Tibial artery (tissue), 4 donors: ENCODE measurements around the gene ZCCHC7.

Source experiments
- DNase-seq, 2 donors: peaks; one replicate each; pipeline ENCODE4 v3.0.0-alpha.2; 2019
- H3K27ac ChIP-seq, 2 donors: fragments of 200-600 bp; sonication (generic) in 1 of 2; 1 replicate in 1 of 2; 2 replicates in 1 of 2; pipeline ENCODE4 v1.5.1; 2018 to 2019; ENCODE audit warnings: mild to moderate bottlenecking in 1 of 2
- H3K27me3 ChIP-seq, 2 donors: fragments of 200-600 bp; sonication (generic) in 1 of 2; one replicate each; pipeline versions ENCODE4 v1.5.1 to v1.6.0; 2016 to 2019
- H3K36me3 ChIP-seq, 3 donors: fragments of 200-600 bp; sonication (generic) in 2 of 3; one replicate each; pipeline ENCODE4 v1.5.1; 2016 to 2019; ENCODE audit warnings: mild to moderate bottlenecking in 2 of 3
- H3K4me1 ChIP-seq, 4 donors: fragments of 200-600 bp; sonication (generic) in 2 of 4; 1 replicate in 3 of 4; 2 replicates in 1 of 4; pipeline ENCODE4 v1.5.1; 2016 to 2019
- H3K4me3 ChIP-seq, 2 donors: fragments of 200-600 bp; sonication (generic) in 1 of 2; 1 replicate in 1 of 2; 2 replicates in 1 of 2; pipeline ENCODE4 v1.5.1; 2018 to 2019; ENCODE audit warnings: mild to moderate bottlenecking in 2 of 2
- H3K9me3 ChIP-seq, 3 donors: fragments of 200-600 bp; sonication (generic) in 1 of 3; one replicate each; pipeline ENCODE4 v1.5.1; 2016 to 2019
- CTCF ChIP-seq, 2 experiments: fragments of 200-600 bp in 1 of 2; fragments of 450-650 bp in 1 of 2; IDR thresholded peaks; one replicate each; pipeline ENCODE4 v1.5.1; 2017 to 2019; ENCODE audit warnings: antibody characterized with exemption in 2 of 2, mild to moderate bottlenecking in 1 of 2, moderate library complexity in 1 of 2
- intact Hi-C: fragments of 100-400 bp; cut with DNase I; formaldehyde crosslinking; loops from one replicate; pipeline ENCODE4 v1.15.0; 2023; ENCODE audit warnings: low total_unique reads

ZCCHC7 gene

DNA sequence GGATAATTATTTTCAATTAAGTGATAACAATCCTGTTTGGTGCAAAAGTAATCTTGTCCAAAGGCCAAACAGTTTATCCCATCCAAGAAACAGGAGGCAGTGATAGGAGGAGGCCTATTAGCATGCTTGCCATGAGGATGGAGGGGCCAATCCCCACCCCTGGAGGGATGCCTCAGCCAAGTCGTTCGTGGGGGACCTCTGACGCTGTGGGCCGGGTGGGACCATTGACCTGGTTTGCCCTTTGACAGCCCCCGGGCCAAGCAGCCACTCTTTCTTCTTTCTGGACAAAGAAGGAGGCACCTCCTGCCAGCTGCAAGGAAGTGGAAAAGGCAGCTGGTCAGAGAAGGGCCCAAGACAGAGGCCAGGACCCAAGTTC, 262.6 kb downstream of the ZCCHC7 start:
- Histone ChIP-seq H3K4me3 (no peak overlapping the region), H3K27ac (no peak overlapping the region), H3K9me3 (no peaks in the 10 kb centered on the region), H3K4me1 (no peaks in the 10 kb centered on the region), H3K27me3 (no peaks in the 10 kb centered on the region), H3K36me3 (no peaks in the 10 kb centered on the region)
- DNase-seq, result no peak
- intact Hi-C loops, result no loop called here
- TF ChIP-seq CTCF (IDR thresholded peaks at IDR 0.05), result no peak

- Histone ChIP-seq H3K36me3 (no peaks in the 10 kb centered on the region), H3K4me3 (no peak overlapping the region), H3K9me3 (no peaks in the 10 kb centered on the region), H3K27ac (no peak overlapping the region), H3K27me3 (no peaks in the 10 kb centered on the region), H3K4me1 (no peaks in the 10 kb centered on the region)
- intact Hi-C loops, result no loop called here
- TF ChIP-seq CTCF (IDR thresholded peaks at IDR 0.05), result no peak
- DNase-seq, result no peak
Observed at GRCh38 chr9:37383393-37383792, 263.0 kb downstream of the ZCCHC7 start.

GRCh38 chr9:37383876-37384746, 263.7 kb downstream of the ZCCHC7 start:
- no peak for TF ChIP-seq CTCF (IDR thresholded peaks at IDR 0.05)
- intact Hi-C loops, result no loop called here
- no peaks in the 10 kb centered on the region for H3K9me3 ChIP-seq

GRCh38 chr9:37385286-37385685, 264.9 kb downstream of the ZCCHC7 start:
- Histone ChIP-seq H3K27ac (no peak overlapping the region), H3K27me3 (no peaks in the 10 kb centered on the region), H3K4me1 (no peaks in the 10 kb centered on the region), H3K4me3 (no peak overlapping the region), H3K9me3 (no peaks in the 10 kb centered on the region), H3K36me3 (no peaks in the 10 kb centered on the region)
- DNase-seq, result no peak
- intact Hi-C loops, result no loop called here
- no peak for TF ChIP-seq CTCF (IDR thresholded peaks at IDR 0.05)

More at GRCh38 chr9:37383876-37384746, 263.7 kb downstream of the ZCCHC7 start:
- no peak overlapping the region for H3K4me3 ChIP-seq
- H3K4me1 ChIP-seq, result no peaks in the 10 kb centered on the region
- DNase-seq, result no peak
- no peaks in the 10 kb centered on the region for H3K36me3 ChIP-seq
- H3K27me3 ChIP-seq, result no peaks in the 10 kb centered on the region
- H3K27ac ChIP-seq, result no peak overlapping the region

DNA sequence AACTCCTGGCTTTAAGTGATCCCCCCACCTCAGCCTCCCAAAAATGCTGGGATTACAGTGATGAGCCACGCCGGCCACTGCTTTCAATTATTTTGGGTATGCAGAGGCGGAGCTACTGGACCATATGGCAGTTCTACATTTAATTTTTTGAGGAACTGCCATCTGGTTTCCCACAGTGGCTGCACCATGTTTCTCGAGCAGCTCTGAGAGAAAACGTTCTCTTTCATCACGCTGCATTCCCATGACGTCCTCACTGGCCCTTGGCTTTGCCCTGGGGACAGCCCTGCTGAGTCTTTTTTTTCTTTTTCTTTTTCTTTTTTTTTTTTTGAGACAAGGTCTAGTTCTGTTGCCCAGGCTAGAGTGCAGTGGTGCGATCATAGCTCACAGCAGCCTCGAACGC, 266.6 kb downstream of the ZCCHC7 start:
- Histone ChIP-seq H3K27me3 (no peaks in the 10 kb centered on the region), H3K27ac (no peak overlapping the region), H3K36me3 (no peaks in the 10 kb centered on the region), H3K4me1 (no peaks in the 10 kb centered on the region), H3K4me3 (no peak overlapping the region), H3K9me3 (no peaks in the 10 kb centered on the region)
- no peak for DNase-seq
- intact Hi-C loops, result no loop called here
- TF ChIP-seq CTCF (IDR thresholded peaks at IDR 0.05), result no peak
